Activated T-cell treated with anti-CD3 and anti-CD28 coated beads, Interleukin-2, amount 50 U/mL, for 72 hours (primary cell): Measurements from ENCODE around the gene CHRD. TPM values are rescaled to one million over a fixed set of nuclear protein-coding genes. Genes with fewer than 3 reads are reported as not detected.

Experiments
- ATAC-seq, 2 donors: fragments of 150-1000 bp; cut with Tn5 transposase; replicated peaks in 1 of 2; 2 replicates each; pipeline ENCODE4 v1.10.0; 2021; ENCODE audit warnings: moderate library complexity in 2 of 2, mild to moderate bottlenecking in 1 of 2
- DNase-seq, 2 donors: peaks; one replicate each; pipeline ENCODE4 v3.0.0; 2021 to 2022; ENCODE audit warnings: mixed read lengths in 1 of 2
- H3K27ac Mint-ChIP-seq: one replicate; pipeline ENCODE4 v1.8.0; 2022; ENCODE audit warnings: mild to moderate bottlenecking, moderate library complexity, mixed read lengths
- H3K27me3 Mint-ChIP-seq: one replicate; pipeline ENCODE4 v1.8.0; 2022; ENCODE audit warnings: low read depth, mixed read lengths
- H3K36me3 Mint-ChIP-seq, 2 donors: one replicate each; pipeline ENCODE4 v1.8.0; 2022; ENCODE audit warnings: mixed read lengths in 2 of 2, mild to moderate bottlenecking in 1 of 2; ENCODE audit not compliant: insufficient read depth in 2 of 2
- H3K4me1 Mint-ChIP-seq: one replicate; pipeline ENCODE4 v1.8.0; 2022; ENCODE audit warnings: low read depth, mixed read lengths
- H3K4me3 Mint-ChIP-seq, 2 donors: one replicate each; pipeline ENCODE4 v1.8.0; 2022; ENCODE audit warnings: mild to moderate bottlenecking in 2 of 2, mixed read lengths in 2 of 2, moderate library complexity in 2 of 2
- H3K9me3 Mint-ChIP-seq, 2 donors: one replicate each; pipeline ENCODE4 v1.8.0; 2022; ENCODE audit warnings: mixed read lengths in 2 of 2
- total RNA-seq, 2 donors: library from RNA; stranded (reverse); gene quantifications; one replicate each; pipeline ENCODE4 v1.2.3, GENCODE V29; 2022

CHRD gene
- total RNA-seq: under 1 TPM in 1 of 2 donors, not detected in 1; 0.19 TPM

DNA sequence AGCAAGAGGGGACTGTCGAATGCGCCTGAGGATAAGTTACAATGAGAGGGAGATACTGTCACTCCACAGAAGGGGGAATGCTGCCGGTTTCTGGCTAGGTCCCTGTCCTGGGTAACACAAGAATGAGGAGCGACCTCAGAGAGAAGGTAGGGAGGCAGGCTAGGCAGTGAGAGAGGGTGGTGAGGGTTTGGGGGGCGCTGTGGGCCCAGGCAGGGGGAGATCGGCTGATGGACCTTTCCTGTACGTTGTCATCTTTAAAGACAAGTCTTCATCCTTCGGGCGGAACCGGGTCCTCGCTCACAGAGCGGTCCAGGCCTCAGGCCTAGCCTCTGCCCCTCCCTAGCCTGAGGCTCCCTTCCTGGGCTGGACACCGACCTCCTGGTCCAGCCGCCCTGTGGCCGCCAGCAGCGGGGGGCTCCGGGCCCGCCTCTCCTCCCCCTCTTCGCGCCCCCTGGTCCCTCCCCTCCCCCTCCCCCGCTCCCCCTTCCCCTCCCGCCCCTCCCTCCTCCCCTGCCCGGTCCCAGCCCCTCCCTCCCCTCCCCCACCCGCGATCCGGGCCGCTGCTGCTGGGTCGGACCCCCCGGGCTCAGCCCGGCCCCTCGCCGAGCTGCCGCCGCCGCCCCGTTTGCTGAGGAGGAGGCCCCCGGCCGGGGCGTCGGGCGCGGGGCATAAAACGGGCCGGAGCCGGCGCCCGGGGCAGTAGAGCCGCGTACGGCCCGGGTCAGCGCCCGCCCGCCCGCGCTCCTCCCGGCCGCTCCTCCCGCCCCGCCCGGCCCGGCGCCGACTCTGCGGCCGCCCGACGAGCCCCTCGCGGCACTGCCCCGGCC, at the start of gene CHRD:
CHRD (plus strand) TSS at position 697 of the 827 bp plus-strand sequence. CDS start 265 bp downstream, outside the sequence.
- Mint-ChIP-seq H3K4me3 (peak within 1 kb of the TSS; percentile 71 to 74), H3K27ac (no peak within 1 kb of the TSS), H3K36me3 (peaks cover 0 to 4% of the 10 kb centered on the region in 2 donors), H3K9me3 (no peaks in the 10 kb centered on the region), H3K4me1 (no peaks in the 10 kb centered on the region), H3K27me3 (peaks cover 58% of the 10 kb centered on the region)
- ATAC-seq (peak in 1 of 2 donors; percentile 38), DNase-seq (no peak)

DNA sequence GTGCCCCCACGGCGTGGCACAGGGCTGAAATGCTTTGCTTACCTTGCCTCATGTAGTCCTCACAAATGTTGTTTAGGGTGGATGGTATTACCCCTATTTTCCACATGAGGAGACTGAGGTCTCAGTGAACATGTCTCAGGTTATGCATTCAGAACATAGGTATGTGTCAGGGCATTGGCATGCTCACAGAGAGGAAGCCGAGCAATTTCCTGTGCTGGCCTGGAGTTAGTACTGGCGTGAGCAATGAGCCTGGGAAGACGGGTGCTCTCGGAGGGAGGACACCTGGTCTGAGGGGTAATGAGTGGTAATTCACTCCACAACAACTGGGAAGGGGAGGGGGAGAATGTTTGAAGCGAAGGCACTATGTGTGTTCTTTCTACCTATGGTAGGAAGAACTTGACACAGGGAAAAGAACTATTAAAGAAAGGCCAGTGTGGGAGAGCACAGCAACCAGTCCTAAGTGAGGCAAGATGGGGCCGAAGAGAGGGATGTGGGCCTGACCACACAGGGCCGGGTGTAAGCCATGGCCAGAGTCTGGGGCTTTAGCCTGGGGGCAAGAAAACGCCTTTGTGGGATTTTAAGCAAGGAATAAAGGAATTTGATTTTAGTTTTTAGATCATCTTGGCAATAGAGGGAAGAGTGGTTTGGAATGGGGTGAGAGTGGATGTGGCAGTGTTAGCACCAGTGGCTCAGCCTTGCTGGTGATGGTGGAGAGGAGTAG, 47.3 kb upstream of the CHRD start:
- no peak for ATAC-seq

DNA sequence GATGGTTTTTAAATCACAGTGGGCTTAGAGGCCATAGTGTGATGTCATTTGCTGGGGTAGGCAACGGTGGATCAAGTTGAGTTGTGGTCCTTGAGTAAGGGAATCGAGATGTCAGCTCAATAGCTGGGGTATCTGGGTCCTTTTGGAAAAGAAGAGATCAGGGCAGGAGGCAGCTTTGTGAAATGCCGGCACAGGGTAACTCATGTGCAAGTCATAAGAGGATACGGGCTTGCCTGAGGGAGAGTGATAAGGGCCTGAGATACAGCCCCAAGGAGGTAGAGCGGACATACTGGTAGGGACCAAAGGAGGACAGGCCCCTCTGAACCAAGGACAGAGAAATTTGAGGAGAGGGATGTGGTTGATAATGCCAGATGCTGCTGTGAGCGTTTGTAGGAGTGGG, 46.7 kb upstream of the CHRD start:
- H3K4me1 Mint-ChIP-seq: peaks cover 82% of the 10 kb centered on the region
- no peaks in the 10 kb centered on the region for H3K27me3 Mint-ChIP-seq
- DNase-seq (no peak), ATAC-seq (no peak)
- H3K27ac Mint-ChIP-seq: peak overlapping the region; percentile 92
- H3K9me3 Mint-ChIP-seq: no peaks in the 10 kb centered on the region
- H3K36me3 Mint-ChIP-seq: peaks cover 22 to 34% of the 10 kb centered on the region in 2 donors
- peak overlapping the region in 1 of 2 donors; percentile 5 for H3K4me3 Mint-ChIP-seq

More for the DNA sequence above, 47.3 kb upstream of the CHRD start:
- H3K4me3 Mint-ChIP-seq: peak overlapping the region; percentile 1 to 7
- no peaks in the 10 kb centered on the region for H3K9me3 Mint-ChIP-seq
- peaks cover 22 to 38% of the 10 kb centered on the region in 2 donors for H3K36me3 Mint-ChIP-seq
- DNase-seq: no peak
- H3K4me1 Mint-ChIP-seq: peaks cover 75% of the 10 kb centered on the region
- H3K27ac Mint-ChIP-seq: peak overlapping the region; percentile 92
- H3K27me3 Mint-ChIP-seq: no peaks in the 10 kb centered on the region

DNA sequence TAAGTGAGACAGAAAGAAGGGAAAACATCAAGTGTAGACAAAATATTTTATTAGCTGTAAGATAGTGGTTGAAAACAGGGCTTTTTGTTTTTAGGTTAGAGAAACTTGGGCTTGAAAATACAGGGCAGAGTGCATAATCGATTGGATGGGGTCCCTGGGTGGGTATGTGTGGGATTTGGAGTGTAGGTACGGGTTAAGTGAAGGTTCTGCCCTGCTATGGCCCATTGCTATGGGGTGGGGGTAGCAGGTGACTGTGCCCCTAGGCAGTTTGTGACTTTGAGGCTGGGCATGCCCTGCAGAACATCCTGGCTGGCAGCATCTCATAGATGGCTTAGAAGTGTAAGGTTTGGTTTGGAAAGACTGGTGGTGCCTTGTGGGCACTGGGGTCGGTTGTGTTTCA, 46.2 kb upstream of the CHRD start:
- Mint-ChIP-seq H3K4me1 (peaks cover 80% of the 10 kb centered on the region), H3K27me3 (no peaks in the 10 kb centered on the region), H3K27ac (peak overlapping the region; percentile 92), H3K4me3 (peak overlapping the region; percentile 12 to 19), H3K9me3 (no peaks in the 10 kb centered on the region), H3K36me3 (peaks cover 19 to 31% of the 10 kb centered on the region in 2 donors)
- no peak for ATAC-seq
- DNase-seq: no peak

DNA sequence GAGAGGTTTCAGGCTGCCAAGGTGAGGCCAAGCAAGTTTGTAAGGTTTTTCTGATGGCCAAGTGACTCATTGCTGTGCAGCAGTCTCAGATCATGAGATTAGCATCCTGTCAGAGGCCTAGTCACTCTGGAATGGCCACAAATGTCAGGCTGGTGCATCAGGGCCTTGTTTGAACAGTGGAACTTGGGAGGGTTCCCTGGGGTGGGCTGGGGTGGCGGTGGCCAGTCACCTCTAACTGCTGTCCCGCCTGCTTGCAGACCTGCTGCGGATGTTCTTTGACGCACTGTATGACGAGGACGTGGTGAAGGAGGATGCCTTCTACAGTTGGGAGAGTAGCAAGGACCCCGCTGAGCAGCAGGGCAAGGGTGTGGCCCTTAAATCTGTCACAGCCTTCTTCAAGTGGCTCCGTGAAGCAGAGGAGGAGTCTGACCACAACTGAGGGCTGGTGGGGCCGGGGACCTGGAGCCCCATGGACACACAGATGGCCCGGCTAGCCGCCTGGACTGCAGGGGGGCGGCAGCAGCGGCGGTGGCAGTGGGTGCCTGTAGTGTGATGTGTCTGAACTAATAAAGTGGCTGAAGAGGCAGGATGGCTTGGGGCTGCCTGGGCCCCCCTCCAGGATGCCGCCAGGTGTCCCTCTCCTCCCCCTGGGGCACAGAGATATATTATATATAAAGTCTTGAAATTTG, 45.2 kb upstream of the CHRD start:
- peak; percentile 74 to 75 for ATAC-seq
- peak overlapping the region; percentile 92 for H3K27ac Mint-ChIP-seq
- peak; percentile 51 to 68 for DNase-seq
- H3K4me3 Mint-ChIP-seq: peak overlapping the region; percentile 30 to 59
- no peaks in the 10 kb centered on the region for H3K9me3 Mint-ChIP-seq
- peaks cover 73% of the 10 kb centered on the region for H3K4me1 Mint-ChIP-seq
- no peaks in the 10 kb centered on the region for H3K27me3 Mint-ChIP-seq
- peaks cover 13 to 24% of the 10 kb centered on the region in 2 donors for H3K36me3 Mint-ChIP-seq

DNA sequence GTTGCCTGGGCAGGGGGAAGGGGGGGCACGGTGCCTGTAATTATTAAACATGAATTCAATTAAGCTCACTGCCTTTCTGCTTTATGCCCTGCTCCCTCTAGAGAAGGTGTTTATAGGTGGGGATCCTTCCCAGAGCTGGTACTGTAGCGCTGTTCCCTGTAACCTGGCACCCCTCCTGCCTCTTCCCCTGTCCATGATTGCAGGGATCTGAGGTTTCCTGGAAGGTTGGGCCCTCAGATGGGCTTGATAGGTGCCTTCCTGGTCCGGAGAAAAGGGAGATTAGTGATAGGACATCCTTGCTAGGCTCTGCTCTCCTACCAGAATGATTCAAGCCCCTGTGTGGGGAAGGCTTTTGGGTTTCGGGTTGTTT, 44.6 kb upstream of the CHRD start:
- Mint-ChIP-seq H3K36me3 (peaks cover 12 to 20% of the 10 kb centered on the region in 2 donors), H3K9me3 (no peaks in the 10 kb centered on the region), H3K4me1 (peaks cover 69% of the 10 kb centered on the region), H3K27ac (peak overlapping the region; percentile 91), H3K27me3 (no peaks in the 10 kb centered on the region), H3K4me3 (peak overlapping the region; percentile 69 to 90)
- DNase-seq (no peak), ATAC-seq (peak in 1 of 2 donors; percentile 2)

DNA sequence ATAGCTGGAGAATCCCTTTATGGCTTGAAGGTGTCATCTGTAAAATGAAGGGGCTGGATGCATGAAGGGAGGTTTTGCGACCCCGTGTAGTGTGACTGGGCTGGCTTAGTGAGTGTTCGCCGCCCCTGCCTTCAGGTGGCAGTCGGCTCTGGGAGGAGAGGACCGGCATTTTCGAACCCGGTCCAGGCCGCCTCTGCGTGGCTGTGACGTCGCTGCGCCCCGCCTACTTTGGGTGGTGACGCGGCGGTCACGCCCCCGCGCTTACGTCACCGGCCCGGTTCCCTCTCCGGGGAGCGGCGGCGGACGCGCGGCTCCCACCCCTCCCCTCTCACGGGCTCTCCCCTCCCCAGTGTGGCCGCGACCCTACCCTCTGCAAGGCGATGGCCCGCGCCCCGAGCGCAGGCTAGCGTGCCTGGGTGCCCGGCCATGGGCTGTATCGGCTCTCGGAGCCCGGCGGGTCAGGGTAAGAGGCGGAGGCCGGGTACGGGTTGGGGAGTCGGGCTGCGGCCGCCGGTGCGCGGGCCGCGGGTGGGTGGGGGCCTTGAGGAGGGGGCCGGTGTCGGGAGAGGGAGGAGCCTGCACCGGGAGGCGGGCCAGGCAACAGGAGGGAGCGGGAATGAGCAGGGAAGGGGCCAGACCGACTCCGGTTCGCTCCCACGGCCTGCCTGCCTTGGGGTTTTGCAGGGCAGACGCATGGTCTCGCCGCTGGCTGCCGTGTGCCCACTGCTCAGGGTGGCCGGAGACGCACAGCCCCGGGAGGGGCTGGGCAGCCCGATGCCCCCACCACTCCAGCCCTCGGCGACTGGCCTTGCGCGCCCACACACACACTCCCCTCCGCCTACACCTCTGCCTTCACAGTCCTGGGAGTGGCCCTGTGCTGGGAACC, 44.0 kb upstream of the CHRD start:
- Mint-ChIP-seq H3K27me3 (no peaks in the 10 kb centered on the region), H3K9me3 (no peaks in the 10 kb centered on the region), H3K4me3 (peak overlapping the region; percentile 90 to 92), H3K36me3 (peaks cover 11 to 17% of the 10 kb centered on the region in 2 donors), H3K4me1 (peaks cover 68% of the 10 kb centered on the region), H3K27ac (peak overlapping the region; percentile 91)
- peak; percentile 88 to 94 for DNase-seq
- peak; percentile 62 to 63 for ATAC-seq

DNA sequence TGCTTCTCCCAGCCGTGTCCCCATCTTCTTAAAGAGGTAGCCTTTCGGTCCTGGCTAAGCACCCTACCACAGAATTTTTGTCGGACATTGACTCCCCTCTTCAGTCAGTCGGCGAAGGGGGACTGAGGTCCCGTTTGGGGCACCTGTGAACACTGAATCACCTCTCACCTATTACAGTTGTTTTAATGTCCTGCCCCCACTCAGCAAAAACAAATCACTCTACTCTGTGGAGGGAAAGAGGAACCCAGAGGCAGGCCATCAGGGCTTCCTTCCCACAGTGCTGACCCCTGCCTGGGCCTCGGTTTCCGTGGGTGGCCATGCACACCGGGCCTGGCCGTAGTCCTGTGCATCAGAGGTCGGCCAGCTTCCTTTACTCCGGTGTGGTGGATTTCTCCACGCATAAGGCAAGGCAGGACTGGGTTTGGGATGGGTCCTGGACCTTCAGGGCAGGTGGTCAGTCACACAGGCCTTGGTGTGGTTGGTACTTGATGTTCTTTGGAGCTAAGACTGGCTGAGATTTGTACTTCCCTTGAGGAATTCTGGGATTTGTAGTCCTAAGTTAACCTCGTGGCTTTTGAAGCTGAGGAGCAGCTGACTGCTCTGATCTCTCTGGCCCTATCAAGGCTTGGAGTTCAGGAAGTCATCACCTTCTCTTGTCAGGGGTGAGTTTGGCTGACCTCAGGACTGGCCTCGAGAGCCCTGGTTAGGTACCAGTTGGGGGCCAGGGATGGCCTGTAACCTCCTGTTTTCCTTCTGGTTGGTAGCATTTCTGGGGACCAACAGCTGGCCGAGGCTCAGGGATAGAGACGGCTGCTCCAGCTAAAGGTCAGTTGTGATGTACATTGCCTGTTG, 43.1 kb upstream of the CHRD start:
- DNase-seq: no peak
- Mint-ChIP-seq H3K4me3 (peak overlapping the region; percentile 90 to 92), H3K36me3 (peaks cover 10 to 16% of the 10 kb centered on the region in 2 donors), H3K9me3 (no peaks in the 10 kb centered on the region), H3K27me3 (no peaks in the 10 kb centered on the region), H3K27ac (peak overlapping the region; percentile 83), H3K4me1 (peaks cover 60% of the 10 kb centered on the region)
- ATAC-seq: no peak

DNA sequence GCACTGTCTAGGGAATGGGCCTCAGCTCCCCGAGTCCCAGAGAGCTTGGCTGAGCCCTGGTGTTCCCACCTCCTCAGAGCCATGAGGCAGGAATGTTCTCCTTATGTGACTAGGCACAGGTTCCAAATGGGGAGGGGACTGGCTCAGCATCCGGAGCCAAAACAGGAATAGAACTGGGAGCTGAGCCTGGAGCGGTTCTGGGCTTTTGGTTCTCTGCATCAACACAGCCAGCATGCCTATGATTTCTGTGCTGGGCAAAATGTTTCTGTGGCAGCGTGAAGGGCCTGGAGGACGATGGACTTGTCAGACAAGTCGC, 42.5 kb upstream of the CHRD start, which contains the start of gene FAM131A:
FAM131A (plus strand) TSS at position 202 of the 316 bp plus-strand sequence; CDS start at position 233, 31 bp downstream.
- no peaks in the 10 kb centered on the region for H3K27me3 Mint-ChIP-seq

DNA sequence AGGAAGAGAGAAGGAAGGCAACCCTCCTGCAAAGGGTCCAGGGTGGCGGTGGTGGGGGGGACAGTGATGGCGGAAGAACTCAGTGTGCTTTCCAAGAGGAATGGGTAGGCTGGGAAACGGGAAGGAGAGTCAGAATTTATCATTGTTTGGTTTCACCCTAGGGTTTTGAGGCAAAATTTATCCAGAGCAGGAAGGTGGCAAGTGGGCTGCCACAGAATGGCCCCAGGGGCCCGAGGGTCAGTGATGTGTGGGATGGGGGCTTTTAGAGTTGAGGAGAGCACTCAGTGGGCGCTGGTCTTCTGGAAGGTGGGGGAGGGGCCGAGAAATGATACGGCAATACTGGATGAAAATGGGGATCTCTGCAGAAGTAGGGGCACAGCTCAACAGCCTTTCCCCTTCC, 41.9 kb upstream of the CHRD start:
- Mint-ChIP-seq H3K27me3 (no peaks in the 10 kb centered on the region), H3K36me3 (peaks cover 6 to 7% of the 10 kb centered on the region in 2 donors), H3K4me3 (peak overlapping the region in 1 of 2 donors; percentile 11), H3K9me3 (no peaks in the 10 kb centered on the region), H3K4me1 (peaks cover 47% of the 10 kb centered on the region), H3K27ac (peak overlapping the region; percentile 4)
- no peak for ATAC-seq
- no peak for DNase-seq

More for the DNA sequence above, 42.5 kb upstream of the CHRD start, which contains the start of gene FAM131A:
- ATAC-seq: no peak
- peaks cover 54% of the 10 kb centered on the region for H3K4me1 Mint-ChIP-seq
- H3K4me3 Mint-ChIP-seq: peak within 1 kb of the TSS; percentile 90 to 92
- H3K36me3 Mint-ChIP-seq: peaks cover 10 to 13% of the 10 kb centered on the region in 2 donors
- no peak for DNase-seq
- H3K27ac Mint-ChIP-seq: peak within 1 kb of the TSS; percentile 83
- H3K9me3 Mint-ChIP-seq: no peaks in the 10 kb centered on the region

DNA sequence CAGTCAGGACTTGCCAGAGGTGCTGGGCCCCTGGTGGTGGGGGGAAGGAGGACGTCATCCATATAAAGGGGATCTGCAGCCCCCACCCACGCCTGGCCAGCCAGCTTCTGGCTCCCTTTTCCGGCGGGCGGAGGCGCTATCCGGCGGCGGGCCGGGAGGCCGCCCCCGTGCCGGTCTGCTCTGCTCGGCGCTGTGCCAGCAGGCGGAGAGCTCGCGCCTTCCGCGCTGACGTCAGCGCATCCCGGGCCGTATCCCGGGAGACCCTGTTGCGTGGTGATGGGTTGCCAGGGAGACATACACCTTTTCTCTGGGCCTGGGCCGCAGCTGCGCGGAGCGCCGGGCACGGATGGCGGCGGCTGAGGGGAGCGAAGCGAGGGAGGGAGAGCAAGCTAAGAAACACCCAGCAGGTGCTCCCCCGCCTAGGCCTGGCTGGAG, 41.3 kb upstream of the CHRD start:
- DNase-seq: no peak

More for the DNA sequence above, 41.3 kb upstream of the CHRD start:
- Mint-ChIP-seq H3K36me3 (peaks cover 3 to 4% of the 10 kb centered on the region in 2 donors), H3K27me3 (no peaks in the 10 kb centered on the region), H3K9me3 (no peaks in the 10 kb centered on the region), H3K27ac (no peak overlapping the region), H3K4me3 (peak overlapping the region; percentile 13 to 18), H3K4me1 (peaks cover 42% of the 10 kb centered on the region)
- no peak for ATAC-seq
